GM23338 (cell line): Measurements from ENCODE around the gene GLP1R. TPM values are rescaled to one million over a fixed set of nuclear protein-coding genes. Genes with fewer than 3 reads are reported as not detected.

Source experiments
- ATAC-seq: fragments of 200-7000 bp; cut with Tn5 transposase; 3 replicates; pipeline ENCODE4 v1.9.1; 2020
- DNase-seq: peaks from one replicate; pipeline ENCODE4 v3.0.0-alpha.2; 2015; ENCODE audit warnings: low spot score
- H2AFZ ChIP-seq: fragments of 200-600 bp; sonication (generic); 2 replicates; pipeline ENCODE4 v1.8.0; 2016; ENCODE audit warnings: antibody characterized with exemption, mild to moderate bottlenecking, moderate library complexity
- H3F3A ChIP-seq: fragments of 200-600 bp; sonication (generic); replicated peaks from 2 replicates; pipeline ENCODE4 v1.8.0; 2017; ENCODE audit warnings: antibody characterized with exemption, mixed run types, low read depth
- H3K27ac ChIP-seq: fragments of 200-600 bp; sonication (generic); 2 replicates; pipeline ENCODE4 v1.6.1; 2016; ENCODE audit warnings: low read depth
- H3K27me3 ChIP-seq: fragments of 200-600 bp; sonication (generic); 2 replicates; pipeline ENCODE4 v1.8.0; 2016; ENCODE audit warnings: mild to moderate bottlenecking, mixed run types, moderate library complexity; ENCODE audit not compliant: insufficient read depth
- H3K36me3 ChIP-seq: fragments of 200-600 bp; sonication (generic); 2 replicates; pipeline ENCODE4 v1.8.0; 2016; ENCODE audit warnings: mild to moderate bottlenecking; ENCODE audit not compliant: insufficient read depth
- H3K4me1 ChIP-seq: fragments of 200-600 bp; sonication (generic); 2 replicates; pipeline ENCODE4 v1.8.0; 2016; ENCODE audit warnings: mild to moderate bottlenecking, moderate library complexity; ENCODE audit not compliant: insufficient read depth
- H3K4me2 ChIP-seq: fragments of 200-600 bp; sonication (generic); 2 replicates; pipeline ENCODE4 v1.7.1; 2017; ENCODE audit warnings: mixed run types
- H3K4me3 ChIP-seq: fragments of 200-600 bp; sonication (generic); 2 replicates; pipeline ENCODE4 v1.6.1; 2016; ENCODE audit warnings: mixed run types
- H3K79me2 ChIP-seq: fragments of 200-600 bp; sonication (generic); replicated peaks from 2 replicates; pipeline ENCODE4 v1.8.0; 2017; ENCODE audit warnings: mild to moderate bottlenecking; ENCODE audit not compliant: insufficient read depth
- H3K9me2 ChIP-seq: fragments of 200-600 bp; sonication (generic); 2 replicates; pipeline ENCODE4 v1.8.0; 2017; ENCODE audit not compliant: insufficient read depth
- H4K20me1 ChIP-seq: fragments of 200-600 bp; sonication (generic); replicated peaks from 2 replicates; pipeline ENCODE4 v1.8.0; 2017; ENCODE audit warnings: mild to moderate bottlenecking; ENCODE audit not compliant: insufficient read depth
- H3K27ac Mint-ChIP-seq: 2 replicates; pipeline ENCODE4 v1.8.0; 2020; ENCODE audit warnings: inconsistent platforms, mild to moderate bottlenecking, moderate library complexity, mixed read lengths
- H3K27me3 Mint-ChIP-seq: 3 replicates; pipeline ENCODE4 v1.8.0; 2022; ENCODE audit warnings: low read depth, mild to moderate bottlenecking, moderate library complexity, mixed read lengths, inconsistent platforms; ENCODE audit not compliant: insufficient read depth, poor library complexity
- H3K36me3 Mint-ChIP-seq: 3 replicates; pipeline ENCODE4 v1.8.0; 2021; ENCODE audit warnings: low read depth, mild to moderate bottlenecking, inconsistent platforms, moderate library complexity, mixed read lengths
- H3K4me1 Mint-ChIP-seq: 3 replicates; pipeline ENCODE4 v1.8.0; 2020; ENCODE audit warnings: mild to moderate bottlenecking, inconsistent platforms, mixed read lengths
- H3K4me3 Mint-ChIP-seq: 3 replicates; pipeline ENCODE4 v1.8.0; 2021; ENCODE audit warnings: moderate library complexity, mild to moderate bottlenecking, inconsistent platforms, mixed read lengths
- H3K9me3 Mint-ChIP-seq: 3 replicates; pipeline ENCODE4 v1.8.0; 2020; ENCODE audit warnings: moderate library complexity, mild to moderate bottlenecking, inconsistent platforms, mixed read lengths
- CREB1 ChIP-seq: fragments of 250-450 bp; sonication (Bioruptor Pico); IDR thresholded peaks from 2 replicates; pipeline ENCODE4 v1.5.0; 2020; ENCODE audit warnings: low read depth, mild to moderate bottlenecking, moderate library complexity
- CTCF ChIP-seq, 2 experiments: fragments of 200-600 bp in 1 of 2; sonication (generic) in 1 of 2; conservative IDR thresholded peaks; 2 replicates each; pipeline versions ENCODE4 v1.5.1 to v1.6.1; 2016 to 2017; ENCODE audit warnings: antibody characterized with exemption in 2 of 2, low read depth in 2 of 2, mild to moderate bottlenecking in 2 of 2, moderate library complexity in 1 of 2
- EZH2 ChIP-seq: fragments of 200-600 bp; sonication (generic); IDR thresholded peaks from one replicate; pipeline ENCODE4 v1.8.0; 2017; ENCODE audit warnings: antibody characterized with exemption, mild to moderate bottlenecking, low read depth; ENCODE audit not compliant: unreplicated experiment
- EZH2phosphoT487 ChIP-seq: fragments of 200-600 bp; sonication (generic); IDR thresholded peaks from one replicate; pipeline ENCODE4 v1.8.1; 2018; ENCODE audit warnings: antibody characterized with exemption; ENCODE audit not compliant: unreplicated experiment
- JUNB ChIP-seq: IDR thresholded peaks from one replicate; pipeline ENCODE4 v1.6.1; 2016; ENCODE audit warnings: antibody characterized with exemption; ENCODE audit not compliant: unreplicated experiment
- POLR2AphosphoS5 ChIP-seq: IDR thresholded peaks from 2 replicates; pipeline ENCODE4 v1.6.1; 2016; ENCODE audit warnings: antibody characterized with exemption, low read depth
- REST ChIP-seq: IDR thresholded peaks from one replicate; pipeline ENCODE4 v1.6.1; 2018; ENCODE audit warnings: antibody characterized with exemption; ENCODE audit not compliant: unreplicated experiment
- STAT1 ChIP-seq: IDR thresholded peaks from one replicate; pipeline ENCODE4 v1.6.1; 2016; ENCODE audit warnings: antibody characterized with exemption; ENCODE audit not compliant: unreplicated experiment
- ZNF331 ChIP-seq: fragments of 250-450 bp; sonication (Bioruptor Pico); IDR thresholded peaks from 2 replicates; pipeline ENCODE4 v1.5.0; 2020; ENCODE audit warnings: low read depth, mild to moderate bottlenecking, moderate library complexity
- polyA plus RNA-seq: library from polyadenylated mRNA; unstranded; fragments of >200 nt; fragmentation: Nextera tagmentation; extraction: Ambion mirVana; gene quantifications from 2 replicates; pipeline ENCODE4 v1.2.1, GENCODE V29; 2016
- total RNA-seq: library from RNA; depleted of rRNA; stranded (reverse); fragments of >200 nt; shearing (Covaris generic); gene quantifications from 2 replicates; pipeline ENCODE4 v1.2.3, GENCODE V29; 2014

GLP1R gene
- total and polyA plus RNA-seq, 2 experiments from 2014 or later: 0.42 to 3.7 TPM

DNA sequence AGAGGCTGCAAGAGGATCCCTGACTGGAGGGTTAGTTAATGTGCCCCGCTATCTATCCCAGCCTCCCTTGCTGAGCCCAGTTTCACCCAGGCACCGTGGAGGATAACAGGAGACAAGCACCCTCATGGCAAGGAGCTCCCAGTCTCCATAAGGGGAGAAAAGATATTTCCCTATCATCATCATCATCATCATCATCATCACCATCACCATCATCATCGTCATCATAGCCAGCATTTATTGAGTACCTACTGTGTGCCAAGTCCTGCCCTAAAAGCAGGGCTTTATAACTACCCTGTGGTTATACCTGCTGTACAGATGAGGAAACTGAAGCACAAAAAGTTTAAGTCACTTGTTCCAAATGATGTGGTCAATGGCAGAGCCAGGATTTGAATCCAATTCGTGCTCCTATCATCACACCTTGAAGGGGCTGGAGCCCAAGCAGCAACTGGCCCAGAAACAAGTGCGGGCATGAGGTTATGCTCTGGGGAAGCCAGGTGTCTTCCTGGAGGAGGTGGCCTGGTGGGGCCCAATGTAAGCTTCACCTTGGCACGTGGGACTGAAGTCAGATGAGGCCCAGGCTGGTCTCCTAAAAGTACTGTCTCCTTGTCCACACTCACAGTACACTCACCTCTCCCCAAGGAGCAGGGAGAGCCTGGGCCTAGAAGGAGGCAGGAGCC is 10.0 kb downstream of the GLP1R start:
- Histone ChIP-seq H3K36me3 (no peaks in the 10 kb centered on the region), H3K27ac (no peak overlapping the region), H3F3A (no peaks in the 10 kb centered on the region), H3K9me2 (no peaks in the 10 kb centered on the region), H2AFZ (no peak overlapping the region), H3K4me3 (no peak overlapping the region), H3K4me1 (peaks cover 9% of the 10 kb centered on the region; the same call in 1 of the 2 replicates), H3K4me2 (no peak overlapping the region), H3K27me3 (no peaks in the 10 kb centered on the region), H4K20me1 (no peaks in the 10 kb centered on the region; the same call in 1 of the 2 replicates), H3K79me2 (no peaks in the 10 kb centered on the region)
- TF ChIP-seq POLR2AphosphoS5 (no peak), EZH2 (no peak)
- peaks cover 10% of the 10 kb centered on the region for H3K4me1 Mint-ChIP-seq
- H3K27ac Mint-ChIP-seq: no peak overlapping the region
- no peaks in the 10 kb centered on the region for H3K9me3 Mint-ChIP-seq
- ATAC-seq (no peak), DNase-seq (no peak)
- no peak overlapping the region for H3K4me3 Mint-ChIP-seq
- peaks cover 3% of the 10 kb centered on the region; the same call in 2 of the 3 replicates for H3K36me3 Mint-ChIP-seq
- peaks cover 9% of the 10 kb centered on the region for H3K27me3 Mint-ChIP-seq

- peaks cover 4% of the 10 kb centered on the region for H3K27me3 Mint-ChIP-seq
- Histone ChIP-seq H3K27me3 (no peaks in the 10 kb centered on the region), H3K4me1 (no peaks in the 10 kb centered on the region), H3K79me2 (no peaks in the 10 kb centered on the region), H3K4me3 (no peak overlapping the region), H3K36me3 (no peaks in the 10 kb centered on the region), H3K9me2 (no peaks in the 10 kb centered on the region), H3K27ac (no peak overlapping the region), H3K4me2 (no peak overlapping the region), H3F3A (no peaks in the 10 kb centered on the region), H4K20me1 (no peaks in the 10 kb centered on the region; the same call in 1 of the 2 replicates), H2AFZ (no peak overlapping the region)
- H3K27ac Mint-ChIP-seq: no peak overlapping the region; the same call in 1 of the 2 replicates
- no peak for ATAC-seq
- no peak for DNase-seq
- no peak overlapping the region for H3K4me3 Mint-ChIP-seq
- no peaks in the 10 kb centered on the region; the same call in 2 of the 3 replicates for H3K4me1 Mint-ChIP-seq
- TF ChIP-seq ZNF331 (CRISPR knock-in tag): no peak
- no peak for TF ChIP-seq EZH2
- TF ChIP-seq STAT1: no peak
- TF ChIP-seq EZH2phosphoT487: no peak
- TF ChIP-seq JUNB: no peak
- no peak for TF ChIP-seq CTCF (conservative IDR thresholded peaks at IDR 0.05; ENCODE audit: low read depth in 2 of 2)
- no peak for TF ChIP-seq POLR2AphosphoS5
- no peak for TF ChIP-seq REST
- no peak for TF ChIP-seq CREB1 (CRISPR knock-in tag)
- H3K36me3 Mint-ChIP-seq: peaks cover 3% of the 10 kb centered on the region; the same call in 2 of the 3 replicates
- no peaks in the 10 kb centered on the region for H3K9me3 Mint-ChIP-seq
These were observed 11.1 kb downstream of the GLP1R start for GRCh38 chr6:39059496-39060310.
